DOHH2 (cell line): Measurements from ENCODE around the gene STAP2.

Source experiments
- EZH2phosphoT487 ChIP-seq: fragments of 200-600 bp; sonication (generic); IDR thresholded peaks from 2 replicates; pipeline ENCODE4 v1.6.1; 2017; ENCODE audit warnings: borderline replicate concordance, mild to moderate bottlenecking, antibody characterized with exemption, low read length, moderate library complexity, mixed read lengths
- TF ChIP-seq, protein P1 (sequence below): fragments of 200-600 bp; sonication (generic); IDR thresholded peaks from one replicate; pipeline ENCODE4 v1.5.1; 2014; ENCODE audit warnings: antibody characterized with exemption, mild to moderate bottlenecking, low read depth, low read length; ENCODE audit not compliant: poor library complexity, severe bottlenecking

DNA sequence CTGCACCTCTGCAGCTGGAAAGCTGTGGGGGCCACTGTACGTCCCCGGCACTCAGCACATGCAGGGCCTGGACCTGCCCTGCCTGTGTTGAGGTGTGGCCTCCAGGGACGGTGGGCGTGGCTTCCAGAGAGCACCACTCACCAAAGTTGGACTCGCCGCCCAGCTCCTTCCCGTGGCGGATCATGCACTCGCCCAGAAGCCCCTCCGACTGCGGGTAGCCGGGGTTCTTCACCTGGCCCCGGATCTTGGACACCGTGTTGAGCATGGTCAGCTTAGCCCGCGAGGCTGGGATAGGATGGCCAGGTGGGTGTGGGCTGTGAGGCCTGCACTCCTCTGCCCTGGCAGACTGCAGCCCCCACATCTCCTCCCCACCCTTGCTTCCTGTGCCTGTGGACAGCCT lies 26.7 kb upstream of the STAP2 start:
- TF ChIP-seq EZH2phosphoT487 = no peak
- TF ChIP-seq, protein P1, sequence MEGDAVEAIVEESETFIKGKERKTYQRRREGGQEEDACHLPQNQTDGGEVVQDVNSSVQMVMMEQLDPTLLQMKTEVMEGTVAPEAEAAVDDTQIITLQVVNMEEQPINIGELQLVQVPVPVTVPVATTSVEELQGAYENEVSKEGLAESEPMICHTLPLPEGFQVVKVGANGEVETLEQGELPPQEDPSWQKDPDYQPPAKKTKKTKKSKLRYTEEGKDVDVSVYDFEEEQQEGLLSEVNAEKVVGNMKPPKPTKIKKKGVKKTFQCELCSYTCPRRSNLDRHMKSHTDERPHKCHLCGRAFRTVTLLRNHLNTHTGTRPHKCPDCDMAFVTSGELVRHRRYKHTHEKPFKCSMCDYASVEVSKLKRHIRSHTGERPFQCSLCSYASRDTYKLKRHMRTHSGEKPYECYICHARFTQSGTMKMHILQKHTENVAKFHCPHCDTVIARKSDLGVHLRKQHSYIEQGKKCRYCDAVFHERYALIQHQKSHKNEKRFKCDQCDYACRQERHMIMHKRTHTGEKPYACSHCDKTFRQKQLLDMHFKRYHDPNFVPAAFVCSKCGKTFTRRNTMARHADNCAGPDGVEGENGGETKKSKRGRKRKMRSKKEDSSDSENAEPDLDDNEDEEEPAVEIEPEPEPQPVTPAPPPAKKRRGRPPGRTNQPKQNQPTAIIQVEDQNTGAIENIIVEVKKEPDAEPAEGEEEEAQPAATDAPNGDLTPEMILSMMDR = no peak
